Measurements from ENCODE around the gene NUAK1.

GRCh38 chr12:106118381-106119130 lies 20.2 kb downstream of the NUAK1 start:
- TF ChIP-seq CTCF (IDR thresholded peaks at IDR 0.05) (no peak), POLR2AphosphoS5 (IDR thresholded peaks at IDR 0.05) (no peak), POLR2A (IDR thresholded peaks at IDR 0.05) (no peak)
